ENCODE data around the gene PRELID1.

- TF ChIP-seq CTCF (IDR thresholded peaks at IDR 0.05) (no peak), POLR2A (IDR thresholded peaks at IDR 0.05) (no peak), EP300 (IDR thresholded peaks at IDR 0.05) (no peak), POLR2AphosphoS5 (IDR thresholded peaks at IDR 0.05) (no peak)
Observed at GRCh38 chr5:177290816-177291596, 12.6 kb upstream of the PRELID1 start.

Measured in sigmoid colon (tissue), 4 donors.